Measurements from ENCODE around the gene ENPP3.
"Not testable (repeated sequence)": the region's sequence is repeated elsewhere in the genome, so short reads cannot be mapped to it uniquely, and the experiment has no call there.

Gene ENPP3

GRCh38 chr6:131687022-131687421, 49.9 kb downstream of the ENPP3 start:
- FAIRE-seq = no peak

GRCh38 chr6:131688286-131688685, 51.2 kb downstream of the ENPP3 start:
- no peak for FAIRE-seq

GRCh38 chr6:131692031-131692430, 54.9 kb downstream of the ENPP3 start:
- no peak for FAIRE-seq

- FAIRE-seq = no peak
Observed at GRCh38 chr6:131692589-131692988, 55.5 kb downstream of the ENPP3 start.

- FAIRE-seq = peak; percentile 27
Observed at GRCh38 chr6:131693384-131693783, 56.3 kb downstream of the ENPP3 start.

- FAIRE-seq = no peak
Observed at GRCh38 chr6:131694832-131695426, 57.8 kb downstream of the ENPP3 start.

GRCh38 chr6:131696956-131697355, 59.9 kb downstream of the ENPP3 start:
- FAIRE-seq = no peak

- not testable (repeated sequence) for FAIRE-seq
Observed at GRCh38 chr6:131700851-131701250, 63.7 kb downstream of the ENPP3 start.

GRCh38 chr6:131703905-131704304, 66.8 kb downstream of the ENPP3 start:
- FAIRE-seq = not testable (repeated sequence)

- FAIRE-seq = not testable (repeated sequence)
Observed at GRCh38 chr6:131710917-131711316, 73.8 kb downstream of the ENPP3 start, which contains the start of gene CTAGE9. TSS of gene CTAGE9 (minus strand) at chr6:131711017. CDS start at chr6:131711017, 0 bp downstream.

GRCh38 chr6:131715567-131715966, 78.5 kb downstream of the ENPP3 start:
- FAIRE-seq = not testable (repeated sequence)

- FAIRE-seq = no peak
Observed at GRCh38 chr6:131717836-131718542, 80.9 kb downstream of the ENPP3 start.

- FAIRE-seq = no peak
Observed at GRCh38 chr6:131721161-131721560, 84.1 kb downstream of the ENPP3 start.

GRCh38 chr6:131724114-131724513, 87.0 kb downstream of the ENPP3 start:
- FAIRE-seq = no peak

GRCh38 chr6:131727467-131727866, 90.4 kb downstream of the ENPP3 start:
- no peak for FAIRE-seq

GRCh38 chr6:131727868-131728267, 90.8 kb downstream of the ENPP3 start:
- FAIRE-seq = no peak

- no peak for FAIRE-seq
Observed at GRCh38 chr6:131728296-131728939, 91.3 kb downstream of the ENPP3 start.

- no peak for FAIRE-seq
Observed at GRCh38 chr6:131729550-131729949, 92.4 kb downstream of the ENPP3 start.

GRCh38 chr6:131730264-131730663, 93.2 kb downstream of the ENPP3 start:
- FAIRE-seq = no peak

- FAIRE-seq = no peak
Observed at GRCh38 chr6:131731224-131731623, 94.1 kb downstream of the ENPP3 start.

GRCh38 chr6:131733376-131734016, 96.4 kb downstream of the ENPP3 start:
- FAIRE-seq = no peak

- no peak for FAIRE-seq
Observed at GRCh38 chr6:131736003-131736596, 99.0 kb downstream of the ENPP3 start.

GRCh38 chr6:131736811-131737210, 99.7 kb downstream of the ENPP3 start:
- FAIRE-seq = no peak

All from islet of Langerhans (tissue), 1 donor.